PC-3 (cell line): ENCODE data around the gene GALR2. TPM values are rescaled to one million over a fixed set of nuclear protein-coding genes. Genes with fewer than 3 reads are reported as not detected.

Source experiments
- ATAC-seq: fragments of 200-7000 bp; cut with Tn5 transposase; 2 replicates; pipeline ENCODE4 v1.9.1; 2020; ENCODE audit warnings: mild to moderate bottlenecking, moderate library complexity
- BruUV-seq: library from RNA; stranded (reverse); fragments of 400-500 nt; replicated peaks from 2 replicates; lab custom pipeline; 2021; lab: Mats Ljungman, UMichigan
- CTCF ChIA-PET: fragments of 300-600 bp; sonication (Branson Sonifier 250); formaldehyde crosslinking; loops from one replicate; lab custom pipeline; 2022; ENCODE audit warnings: antibody characterized with exemption; lab: Charles Lee
- POLR2A ChIA-PET: fragments of 300-600 bp; sonication (Branson Sonifier 250); formaldehyde crosslinking; loops from one replicate; lab custom pipeline; 2022; ENCODE audit warnings: antibody characterized with exemption; ENCODE audit not compliant: unreplicated experiment; lab: Charles Lee
- DNase-seq: peaks from one replicate; pipeline ENCODE4 v3.0.0-alpha.2; 2015
- H2AFZ ChIP-seq: fragments of 300-600 bp; sonication (generic); 2 replicates; pipeline ENCODE4 v1.6.0; 2016; ENCODE audit warnings: antibody characterized with exemption, low read length
- H3F3A ChIP-seq: fragments of 300-600 bp; sonication (generic); one replicate; pipeline ENCODE4 v1.6.0; 2017; ENCODE audit warnings: antibody characterized with exemption, low read length, control low read depth, mild to moderate bottlenecking; ENCODE audit not compliant: unreplicated experiment
- H3K27ac ChIP-seq: fragments of 300-600 bp; sonication (generic); 2 replicates; pipeline ENCODE4 v1.5.1; 2016; ENCODE audit warnings: mild to moderate bottlenecking, low read length
- H3K27me3 ChIP-seq: fragments of 300-600 bp; sonication (generic); 2 replicates; pipeline ENCODE4 v1.6.1; 2016; ENCODE audit warnings: low read length, mixed read lengths
- H3K36me3 ChIP-seq: fragments of 300-600 bp; sonication (generic); 2 replicates; pipeline ENCODE4 v1.6.1; 2016; ENCODE audit warnings: low read depth, mixed run types, low read length, mixed read lengths
- H3K4me1 ChIP-seq: fragments of 300-600 bp; sonication (generic); 2 replicates; pipeline ENCODE4 v1.5.1; 2016; ENCODE audit warnings: low read length; ENCODE audit not compliant: insufficient read depth
- H3K4me2 ChIP-seq: fragments of 300-600 bp; sonication (generic); 2 replicates; pipeline ENCODE4 v1.6.0; 2016; ENCODE audit warnings: low read length
- H3K4me3 ChIP-seq: fragments of 300-600 bp; sonication (generic); 2 replicates; pipeline ENCODE4 v1.5.1; 2016; ENCODE audit warnings: mild to moderate bottlenecking, low read length, mixed read lengths
- H3K79me2 ChIP-seq: fragments of 300-600 bp; sonication (generic); 2 replicates; pipeline ENCODE4 v1.6.1; 2017; ENCODE audit warnings: low read length, mixed read lengths
- H3K9ac ChIP-seq: fragments of 300-600 bp; sonication (generic); 2 replicates; pipeline ENCODE4 v1.6.0; 2016; ENCODE audit warnings: mild to moderate bottlenecking, low read length
- H3K9me2 ChIP-seq: fragments of 300-600 bp; sonication (generic); replicated peaks from 2 replicates; pipeline ENCODE4 v1.6.1; 2016; ENCODE audit warnings: mixed run types, low read length, mixed read lengths
- H3K9me3 ChIP-seq: fragments of 300-600 bp; sonication (generic); 2 replicates; pipeline ENCODE4 v1.6.1; 2016; ENCODE audit warnings: low read length, mixed read lengths
- H4K20me1 ChIP-seq: fragments of 300-600 bp; sonication (generic); 2 replicates; pipeline ENCODE4 v1.6.1; 2016; ENCODE audit warnings: low read length, mixed read lengths
- EZH2 ChIP-seq: fragments of 300-600 bp; sonication (generic); IDR thresholded peaks from one replicate; pipeline ENCODE4 v1.6.1; 2017; ENCODE audit warnings: antibody characterized with exemption, mild to moderate bottlenecking, low read length; ENCODE audit not compliant: unreplicated experiment
- EZH2phosphoT487 ChIP-seq: fragments of 300-600 bp; sonication (generic); IDR thresholded peaks from 2 replicates; pipeline ENCODE4 v1.6.1; 2018; ENCODE audit warnings: mild to moderate bottlenecking, antibody characterized with exemption, low read length, borderline replicate concordance
- intact Hi-C: fragments of 100-400 bp; cut with micrococcal nuclease; formaldehyde crosslinking; loops from 2 replicates; pipeline ENCODE4 v1.9.0; 2023
- total RNA-seq: library from RNA; depleted of rRNA; stranded (reverse); fragments of >200 nt; gene quantifications from 2 replicates; pipeline ENCODE4 v1.2.3, GENCODE V29; 2014
- TF ChIP-seq, protein P1 (sequence below): fragments of 300-600 bp; sonication (generic); conservative IDR thresholded peaks from 2 replicates; pipeline ENCODE4 v1.5.1; 2017; ENCODE audit warnings: antibody characterized with exemption, low read depth, mild to moderate bottlenecking, low read length

The GALR2 gene
- total RNA-seq, 1 experiment from 2014 or later, result 0.69 TPM

DNA sequence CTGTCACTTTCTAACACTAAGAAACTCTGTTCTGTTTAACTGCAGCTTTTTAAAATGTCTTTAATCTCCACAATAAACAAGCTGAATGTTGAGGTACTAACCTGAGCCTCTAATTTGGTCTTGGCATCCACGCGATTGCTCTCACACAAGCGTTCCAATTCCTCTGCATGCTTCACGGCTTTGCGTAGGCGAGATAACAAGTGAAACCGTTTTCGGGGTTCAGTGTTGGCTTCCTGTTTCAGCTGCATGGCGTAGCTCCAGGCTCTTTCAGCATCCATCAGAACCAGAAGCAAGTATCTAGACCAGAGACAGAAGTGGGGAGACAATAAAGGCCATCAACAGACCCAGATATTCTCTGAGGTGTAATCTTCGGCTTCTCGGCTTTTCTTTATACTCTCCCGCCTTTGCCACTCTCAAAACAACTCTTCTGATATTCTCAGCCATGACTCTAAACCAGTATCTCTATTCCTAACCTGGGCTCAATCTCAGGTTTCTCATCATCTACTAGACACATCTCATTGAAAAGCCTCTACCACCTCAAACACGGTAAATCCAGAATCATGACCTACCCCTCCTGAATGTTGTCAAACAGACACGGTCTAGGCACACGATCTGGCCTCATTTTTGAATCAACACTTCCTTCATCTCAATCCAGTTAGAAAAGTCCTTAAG is 10.6 kb upstream of the GALR2 start:
- H3F3A ChIP-seq, result no peaks in the 10 kb centered on the region
- H3K9me3 ChIP-seq, result no peaks in the 10 kb centered on the region
- no peaks in the 10 kb centered on the region for H3K4me1 ChIP-seq
- H2AFZ ChIP-seq, result no peak overlapping the region
- H3K27ac ChIP-seq, result no peak overlapping the region
- no peak for DNase-seq
- no peak overlapping the region for H3K9ac ChIP-seq
- H3K4me3 ChIP-seq, result no peak overlapping the region
- intact Hi-C loops, result no loop called here
- H4K20me1 ChIP-seq, result no peaks in the 10 kb centered on the region
- ChIA-PET POLR2A (interaction anchor here (0.6 kb wide), 1 partner anchor 93 kb away, joined by 3 read pairs; no protein-coding TSS in a partner anchor), CTCF (interaction anchor here (0.6 kb wide), 1 partner anchor 50 kb away, joined by 6 read pairs; no protein-coding TSS in a partner anchor)
- peaks cover 25% of the 10 kb centered on the region for H3K79me2 ChIP-seq
- no peak for ATAC-seq
- peaks cover 61% of the 10 kb centered on the region for H3K36me3 ChIP-seq
- no peaks in the 10 kb centered on the region for H3K27me3 ChIP-seq
- no TSS peak for BruUV-seq
- TF ChIP-seq, protein P1, sequence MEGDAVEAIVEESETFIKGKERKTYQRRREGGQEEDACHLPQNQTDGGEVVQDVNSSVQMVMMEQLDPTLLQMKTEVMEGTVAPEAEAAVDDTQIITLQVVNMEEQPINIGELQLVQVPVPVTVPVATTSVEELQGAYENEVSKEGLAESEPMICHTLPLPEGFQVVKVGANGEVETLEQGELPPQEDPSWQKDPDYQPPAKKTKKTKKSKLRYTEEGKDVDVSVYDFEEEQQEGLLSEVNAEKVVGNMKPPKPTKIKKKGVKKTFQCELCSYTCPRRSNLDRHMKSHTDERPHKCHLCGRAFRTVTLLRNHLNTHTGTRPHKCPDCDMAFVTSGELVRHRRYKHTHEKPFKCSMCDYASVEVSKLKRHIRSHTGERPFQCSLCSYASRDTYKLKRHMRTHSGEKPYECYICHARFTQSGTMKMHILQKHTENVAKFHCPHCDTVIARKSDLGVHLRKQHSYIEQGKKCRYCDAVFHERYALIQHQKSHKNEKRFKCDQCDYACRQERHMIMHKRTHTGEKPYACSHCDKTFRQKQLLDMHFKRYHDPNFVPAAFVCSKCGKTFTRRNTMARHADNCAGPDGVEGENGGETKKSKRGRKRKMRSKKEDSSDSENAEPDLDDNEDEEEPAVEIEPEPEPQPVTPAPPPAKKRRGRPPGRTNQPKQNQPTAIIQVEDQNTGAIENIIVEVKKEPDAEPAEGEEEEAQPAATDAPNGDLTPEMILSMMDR, result no peak
- TF ChIP-seq EZH2phosphoT487 (no peak), EZH2 (no peak)
- H3K4me2 ChIP-seq, result no peak overlapping the region
- no peaks in the 10 kb centered on the region for H3K9me2 ChIP-seq

DNA sequence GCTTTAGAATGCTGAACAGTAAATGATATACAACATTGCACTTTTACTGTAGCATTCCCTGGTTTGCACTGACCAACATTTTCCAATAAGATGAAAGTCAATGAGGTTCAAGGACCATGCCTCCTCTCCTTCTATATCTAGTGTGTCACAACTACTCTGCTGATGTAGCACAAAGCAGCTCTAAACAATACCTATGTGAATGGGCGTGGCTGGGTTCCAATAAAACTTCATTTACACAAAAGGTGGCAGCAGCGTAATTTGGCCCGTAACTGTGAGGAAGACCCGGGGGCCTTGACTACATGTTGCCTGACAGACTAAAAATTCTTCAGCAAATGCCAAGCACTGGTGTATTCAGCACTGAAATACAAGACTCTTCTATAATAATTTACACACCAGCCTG is 8.8 kb upstream of the GALR2 start:
- POLR2A ChIA-PET, result no interaction called here
- peaks cover 2% of the 10 kb centered on the region for H4K20me1 ChIP-seq

More for the DNA sequence above, 8.8 kb upstream of the GALR2 start:
- H3K9me3 ChIP-seq, result no peaks in the 10 kb centered on the region
- peaks cover 49% of the 10 kb centered on the region for H3K36me3 ChIP-seq
- intact Hi-C loops, result no loop called here
- no peak overlapping the region for H3K27ac ChIP-seq
- H3K79me2 ChIP-seq, result peaks cover 42% of the 10 kb centered on the region
- DNase-seq (no peak), ATAC-seq (no peak)
- no peak overlapping the region for H3K4me3 ChIP-seq
- no peaks in the 10 kb centered on the region for H3K9me2 ChIP-seq
- CTCF ChIA-PET, result no interaction called here
- BruUV-seq, result no TSS peak
- no peaks in the 10 kb centered on the region for H3F3A ChIP-seq
- H3K9ac ChIP-seq, result no peak overlapping the region
- TF ChIP-seq EZH2 (no peak), EZH2phosphoT487 (no peak)
- TF ChIP-seq, protein P1, result no peak
- no peak overlapping the region for H2AFZ ChIP-seq
- H3K27me3 ChIP-seq, result no peaks in the 10 kb centered on the region
- no peak overlapping the region for H3K4me2 ChIP-seq
- peaks cover 10% of the 10 kb centered on the region for H3K4me1 ChIP-seq
